Measurements from ENCODE around the gene RASD2.

The RASD2 gene

DNA sequence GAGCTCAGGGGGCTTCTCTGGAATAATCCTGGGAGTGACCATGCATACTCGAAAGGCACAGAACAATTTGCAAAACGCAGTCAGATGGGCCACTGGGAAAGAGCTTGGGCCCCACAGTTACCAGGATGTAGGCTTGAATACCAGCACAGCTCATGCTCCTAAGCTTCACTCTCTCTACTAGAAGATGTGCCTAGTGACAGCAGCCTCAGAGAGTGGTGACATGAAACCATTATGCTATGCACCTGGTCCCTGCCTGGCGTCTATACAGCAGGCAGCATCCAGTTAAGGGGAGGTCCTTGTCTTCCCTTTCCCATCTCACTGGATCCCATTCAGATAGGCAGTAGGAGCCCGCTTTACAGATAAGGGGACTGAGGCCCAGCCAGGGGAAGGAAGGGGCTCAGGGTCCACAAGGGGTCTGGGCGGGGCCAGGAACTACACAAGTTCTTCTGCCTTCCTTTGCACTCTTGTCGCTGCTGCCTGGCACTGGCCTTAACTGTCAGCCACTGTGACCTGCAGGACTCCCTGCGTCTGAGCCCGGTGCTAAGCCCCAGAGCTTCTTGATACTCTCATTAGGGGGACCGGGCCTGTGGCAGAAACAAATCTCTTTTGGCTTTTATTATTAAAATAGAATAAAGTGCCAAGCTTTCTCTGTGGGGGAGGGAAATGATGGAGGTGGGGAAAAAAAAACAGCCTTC lies 21.2 kb upstream of the RASD2 start:
- no peak for FAIRE-seq

- no peak for FAIRE-seq
Observed at GRCh38 chr22:35521358-35522224, 19.0 kb upstream of the RASD2 start.

DNA sequence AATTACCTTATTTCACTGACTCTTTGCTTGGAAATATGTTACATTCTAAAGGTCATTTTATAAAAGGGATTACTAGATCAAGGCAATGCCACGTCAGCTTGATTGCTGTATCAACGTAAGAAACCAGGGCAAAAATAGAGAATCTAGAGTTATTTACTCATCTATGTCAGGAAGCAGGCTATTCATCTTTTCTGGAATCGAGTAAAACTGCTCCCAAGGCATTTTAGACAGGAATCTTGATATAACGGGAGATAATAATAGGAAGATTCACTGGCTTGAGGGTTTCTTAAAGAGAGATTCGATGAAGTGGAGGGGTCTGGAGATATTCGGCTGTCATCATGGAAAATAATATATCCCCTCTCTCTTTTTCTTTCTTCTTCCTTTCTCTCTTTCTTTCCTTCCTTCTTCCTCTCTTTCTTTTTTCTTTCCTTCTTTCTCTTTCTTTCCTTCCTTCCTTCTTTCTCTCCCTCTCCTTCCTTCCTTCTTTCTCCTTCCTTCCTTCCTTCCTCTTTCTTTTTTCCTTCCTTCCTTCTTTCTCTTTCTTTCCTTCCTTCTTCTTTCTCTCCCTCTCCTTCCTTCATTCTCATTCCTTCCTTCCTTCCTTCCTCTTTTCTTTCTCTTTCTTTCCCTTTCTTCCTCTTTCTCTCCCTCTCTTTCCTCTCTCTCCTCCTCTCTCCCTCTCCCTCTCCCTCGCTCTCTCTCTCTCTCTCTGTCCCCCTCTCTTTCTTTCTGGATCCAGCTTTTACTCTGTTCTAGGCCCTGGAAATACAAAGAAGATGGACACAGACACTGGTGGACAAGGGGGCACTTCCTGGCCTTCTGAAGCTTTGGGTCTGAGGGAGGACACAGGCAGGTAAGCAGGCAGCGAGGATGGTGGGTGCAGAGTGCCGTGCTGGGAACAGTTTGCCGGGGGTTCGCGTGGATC lies 18.1 kb upstream of the RASD2 start:
- FAIRE-seq: no peak

GRCh38 chr22:35523167-35523947 lies 17.3 kb upstream of the RASD2 start:
- no peak for FAIRE-seq

GRCh38 chr22:35524966-35525686 lies 15.5 kb upstream of the RASD2 start:
- FAIRE-seq: no peak

GRCh38 chr22:35525687-35526332 lies 14.8 kb upstream of the RASD2 start:
- no peak for FAIRE-seq

DNA sequence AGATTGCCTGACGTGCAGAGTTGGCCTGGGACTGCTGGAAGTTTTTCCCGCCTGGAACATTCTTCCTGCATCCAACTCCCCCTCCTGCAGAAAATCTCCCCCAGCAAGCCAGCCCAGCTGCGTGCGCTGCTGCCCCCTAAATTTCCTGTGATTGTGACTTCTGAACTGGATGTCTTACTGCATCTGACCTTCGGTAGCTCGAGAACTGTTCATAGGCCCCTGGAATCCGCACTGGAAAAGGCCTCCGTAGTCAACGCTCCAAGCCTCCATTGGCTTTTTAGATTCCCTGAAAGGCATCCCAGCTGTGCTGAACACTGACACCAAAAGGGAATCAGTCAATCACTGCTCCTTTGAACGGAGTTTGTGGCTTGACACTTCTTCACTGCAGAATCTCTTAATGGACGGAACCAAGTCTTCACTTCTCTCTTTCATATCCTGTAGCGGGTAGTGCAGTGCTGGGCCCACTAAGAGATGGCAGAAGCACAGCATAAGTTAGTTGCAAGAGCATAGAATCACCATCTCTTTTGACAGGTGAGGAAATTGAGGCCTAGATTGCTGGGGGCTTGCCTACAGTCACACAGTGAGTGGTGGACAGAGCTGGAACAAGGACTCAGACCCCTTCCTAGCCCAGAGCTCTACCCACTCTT lies 14.2 kb upstream of the RASD2 start:
- FAIRE-seq: no peak

GRCh38 chr22:35528927-35529326 lies 11.7 kb upstream of the RASD2 start:
- FAIRE-seq: no peak

DNA sequence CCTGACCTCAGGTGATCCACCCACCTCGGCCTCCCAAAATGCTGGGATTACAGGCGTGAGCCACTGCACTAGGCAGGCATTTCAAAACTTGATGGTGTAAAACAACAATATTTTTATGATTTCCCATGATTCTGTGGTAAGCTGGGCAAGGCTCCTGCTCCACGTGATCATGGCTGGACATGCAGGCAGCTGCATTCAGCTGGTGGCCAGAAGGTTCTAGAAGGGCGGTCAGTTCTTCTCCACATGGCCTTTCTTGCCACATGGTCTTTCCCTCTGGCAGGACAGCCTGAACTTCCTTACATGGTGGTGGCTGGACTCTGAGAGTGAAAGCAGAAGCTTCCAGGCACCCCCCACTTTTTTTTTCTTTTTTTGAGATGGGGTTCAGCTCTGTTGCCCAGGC lies 9.9 kb upstream of the RASD2 start:
- no peak for FAIRE-seq

DNA sequence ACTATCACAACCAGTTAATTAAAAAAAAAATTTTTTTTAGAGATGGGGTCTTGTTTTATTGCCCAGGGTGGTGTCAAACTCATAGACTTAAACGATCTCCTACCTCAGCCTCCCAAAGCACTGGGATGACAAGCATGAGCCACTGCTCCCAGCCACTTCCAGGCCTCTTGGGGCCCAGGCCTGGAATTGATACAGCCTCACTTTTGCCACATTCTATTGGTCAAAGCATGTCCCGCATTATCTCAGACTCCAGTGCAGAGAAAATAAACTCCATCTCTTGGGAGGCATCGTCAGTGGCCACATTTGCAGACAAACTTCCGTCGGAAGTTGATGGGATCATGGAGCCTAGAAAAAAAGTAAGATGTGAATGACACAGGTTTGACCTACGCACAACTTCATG lies 9.4 kb upstream of the RASD2 start:
- FAIRE-seq: no peak

DNA sequence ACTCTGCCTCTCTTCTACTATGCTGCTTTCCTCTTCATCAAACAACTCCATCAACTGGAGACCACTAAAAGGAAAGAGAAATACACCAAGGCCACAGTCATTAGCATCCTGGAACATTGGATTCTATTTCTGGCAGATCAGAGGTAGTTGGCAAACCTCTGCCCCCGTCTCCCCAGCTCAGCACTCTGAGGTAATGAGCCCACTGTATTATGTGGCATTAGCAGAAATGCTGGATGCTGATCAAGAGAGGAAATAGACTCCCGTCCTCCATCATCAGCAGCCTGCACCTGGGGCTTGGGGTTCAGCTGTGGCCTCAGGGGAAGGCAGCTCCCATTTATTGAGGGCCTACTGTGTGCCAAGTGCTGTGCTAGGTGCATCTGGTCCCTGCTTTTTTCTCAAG lies 9.0 kb upstream of the RASD2 start:
- no peak for FAIRE-seq

DNA sequence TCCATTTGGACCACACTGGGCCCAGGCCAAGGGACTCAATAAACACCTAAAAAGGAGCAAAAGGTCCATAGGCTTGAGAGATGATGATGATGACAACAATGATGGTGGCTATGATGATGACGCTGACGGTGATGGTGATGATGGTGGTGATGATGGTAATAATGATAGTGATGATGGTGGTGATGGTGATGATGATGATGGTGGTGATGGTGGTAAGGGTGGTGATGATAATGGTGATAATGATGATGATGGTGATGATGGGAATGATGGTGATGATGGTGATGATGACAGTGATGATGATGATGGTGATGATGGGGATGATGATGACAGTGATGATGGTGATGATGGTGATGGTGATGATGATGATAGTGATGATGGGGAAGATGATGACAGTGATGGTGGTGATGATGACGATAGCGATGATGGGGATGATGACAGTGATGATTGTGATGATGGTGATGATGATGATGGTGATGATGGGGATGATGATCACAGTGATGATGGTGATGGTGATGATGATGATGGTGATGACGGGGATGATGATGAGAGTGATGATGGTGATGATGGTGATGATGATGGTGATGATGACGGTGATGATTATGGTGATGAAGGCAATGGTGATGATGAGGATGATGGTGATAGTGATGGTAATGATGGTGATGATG lies 7.1 kb upstream of the RASD2 start:
- no peak for FAIRE-seq

GRCh38 chr22:35534091-35534490 lies 6.5 kb upstream of the RASD2 start:
- FAIRE-seq: no peak

DNA sequence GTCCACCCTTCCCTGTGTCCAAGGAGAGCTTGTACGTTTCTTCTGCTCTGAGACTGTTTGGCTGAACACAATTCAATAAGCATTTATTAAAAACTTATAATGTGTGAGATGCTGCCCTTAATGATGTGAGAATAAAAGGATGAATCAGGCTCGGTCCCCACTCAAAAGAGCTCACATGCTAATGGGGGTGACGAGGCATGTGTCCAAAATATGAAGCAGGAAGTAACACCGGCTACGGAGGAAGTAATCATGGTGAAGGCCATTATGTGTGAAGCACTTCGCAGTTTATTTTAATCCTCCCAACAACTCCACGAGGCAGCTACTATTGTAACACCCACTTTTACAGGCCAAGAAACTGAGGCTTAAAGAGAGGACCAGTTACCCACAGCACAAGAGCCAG lies 3.4 kb upstream of the RASD2 start:
- no peak for FAIRE-seq

GRCh38 chr22:35538801-35539321 lies 1.8 kb upstream of the RASD2 start:
- no peak for FAIRE-seq

GRCh38 chr22:35539487-35539886 lies 1.1 kb upstream of the RASD2 start:
- FAIRE-seq: no peak

GRCh38 chr22:35539910-35540594 lies 579 bp upstream of the RASD2 start:
- FAIRE-seq: no peak

GRCh38 chr22:35541254-35541748 lies 670 bp downstream of the RASD2 start:
- FAIRE-seq: no peak

Measured in colon (tissue), 2 donors.